Esophagus squamous epithelium (tissue), 4 donors: ENCODE data around the gene CUL7.

Experiments
- CTCF ChIP-seq, 6 experiments: fragments of 450-650 bp in 4 of 6; fragments of 200-600 bp in 2 of 6; sonication (generic) in 2 of 6; IDR thresholded peaks; one replicate each; pipeline ENCODE4 v1.5.1; 2016 to 2019; ENCODE audit warnings: antibody characterized with exemption in 6 of 6, mild to moderate bottlenecking in 4 of 6, moderate library complexity in 4 of 6
- POLR2A ChIP-seq, 4 donors: fragments of 450-650 bp; IDR thresholded peaks; one replicate each; pipeline ENCODE4 v1.6.1; 2017; ENCODE audit warnings: antibody characterized with exemption in 4 of 4, mild to moderate bottlenecking in 4 of 4, moderate library complexity in 3 of 4

GRCh38 chr6:42988486-42989020 lies 65.1 kb downstream of the CUL7 start:
- TF ChIP-seq CTCF (IDR thresholded peaks at IDR 0.05), result no peak
- no peak for TF ChIP-seq POLR2A (IDR thresholded peaks at IDR 0.05)
